SK-N-SH (cell line): ENCODE measurements around the gene CLRN3. TPM values are rescaled to one million over a fixed set of nuclear protein-coding genes. Genes with fewer than 3 reads are reported as not detected.

Source experiments
- CTCF ChIA-PET: fragments of 300-600, 350-600 bp; formaldehyde crosslinking; extraction: SDS; loops from one replicate; lab custom pipeline; 2021; lab: Yijun Ruan, JAX
- POLR2A ChIA-PET: fragments of 350-600 bp; sonication (Branson Sonifier 250); formaldehyde crosslinking; extraction: SDS; loops from one replicate; lab custom pipeline; 2020; ENCODE audit warnings: antibody characterized with exemption, inconsistent platforms; lab: Yijun Ruan, JAX
- DNase-seq: peaks from one replicate; pipeline ENCODE4 v3.0.0; 2012
- H2AFZ ChIP-seq: fragments of 200-600 bp; sonication (generic); 2 replicates; pipeline ENCODE4 v1.8.1; 2016; ENCODE audit warnings: antibody characterized with exemption, mild to moderate bottlenecking, low read depth
- H3F3A ChIP-seq: fragments of 200-600 bp; sonication (generic); replicated peaks from 2 replicates; pipeline ENCODE3; 2016; ENCODE audit warnings: antibody characterized with exemption, mild to moderate bottlenecking; ENCODE audit not compliant: insufficient read depth
- H3K27ac ChIP-seq, 2 experiments: fragments of 200-500 bp in 1 of 2; fragments of 200-600 bp in 1 of 2; sonication (Bioruptor generic) in 1 of 2; sonication (generic), shearing (Covaris generic) in 1 of 2; 2 replicates each; pipeline versions ENCODE4 v1.5.1 to v1.6.1; 2014 to 2016; ENCODE audit warnings: low read depth in 2 of 2, inconsistent platforms in 1 of 2, low read length in 1 of 2, mild to moderate bottlenecking in 1 of 2, mixed read lengths in 1 of 2
- H3K27me3 ChIP-seq: fragments of 200-600 bp; sonication (generic), shearing (Covaris generic); 2 replicates; pipeline ENCODE4 v1.6.1; 2016; ENCODE audit warnings: mixed run types; ENCODE audit not compliant: insufficient read depth
- H3K36me3 ChIP-seq, 2 experiments: fragments of 200-500 bp in 1 of 2; fragments of 200-600 bp in 1 of 2; sonication (Bioruptor generic) in 1 of 2; sonication (generic) in 1 of 2; replicated peaks in 1 of 2; 2 replicates each; pipeline versions ENCODE3 to v1.5.1; 2014 to 2016; ENCODE audit warnings: low read length in 1 of 2, mild to moderate bottlenecking in 1 of 2; ENCODE audit not compliant: insufficient read depth in 2 of 2, control insufficient read depth in 1 of 2
- H3K4me1 ChIP-seq, 2 experiments: fragments of 200-500 bp in 1 of 2; fragments of 200-600 bp in 1 of 2; sonication (Bioruptor generic) in 1 of 2; sonication (generic), shearing (Covaris generic) in 1 of 2; 2 replicates each; pipeline versions ENCODE4 v1.5.1 to v1.6.1; 2014 to 2016; ENCODE audit warnings: low read depth in 1 of 2, low read length in 1 of 2, mixed run types in 1 of 2; ENCODE audit not compliant: insufficient read depth in 2 of 2, control insufficient read depth in 1 of 2
- H3K4me2 ChIP-seq: fragments of 200-600 bp; sonication (generic), shearing (Covaris generic); 2 replicates; pipeline ENCODE4 v1.6.1; 2017; ENCODE audit warnings: mixed run types
- H3K4me3 ChIP-seq, 2 experiments: fragments of 200-500 bp in 1 of 2; fragments of 200-600 bp in 1 of 2; sonication (Bioruptor generic) in 1 of 2; sonication (generic), shearing (Covaris generic) in 1 of 2; 2 replicates each; pipeline versions ENCODE4 v1.5.1 to v1.8.1; 2014 to 2016; ENCODE audit warnings: low read depth in 2 of 2, inconsistent platforms in 1 of 2, low read length in 1 of 2, mild to moderate bottlenecking in 1 of 2, mixed read lengths in 1 of 2, moderate library complexity in 1 of 2
- H3K79me2 ChIP-seq: fragments of 200-600 bp; sonication (generic); 2 replicates; pipeline ENCODE4 v1.8.1; 2017; ENCODE audit warnings: mild to moderate bottlenecking; ENCODE audit not compliant: insufficient read depth
- H3K9ac ChIP-seq: fragments of 200-600 bp; sonication (generic); 2 replicates; pipeline ENCODE4 v1.6.1; 2017; ENCODE audit warnings: mixed run types
- H3K9me2 ChIP-seq: fragments of 200-600 bp; sonication (generic); 2 replicates; pipeline ENCODE4 v1.6.1; 2017; ENCODE audit warnings: mixed run types
- H3K9me3 ChIP-seq: fragments of 200-600 bp; sonication (generic); 2 replicates; pipeline ENCODE4 v1.6.1; 2017; ENCODE audit warnings: mixed run types, mild to moderate bottlenecking, moderate library complexity
- H4K20me1 ChIP-seq: fragments of 200-600 bp; sonication (generic); 2 replicates; pipeline ENCODE4 v1.6.1; 2017; ENCODE audit warnings: mild to moderate bottlenecking, mixed run types; ENCODE audit not compliant: insufficient read depth
- EP300 ChIP-seq, 2 experiments: IDR thresholded peaks; 2 replicates each; pipeline versions ENCODE4 v1.4.0 to v1.6.1; 2012; ENCODE audit warnings: borderline replicate concordance in 1 of 2, low read depth in 1 of 2, low read length in 1 of 2
- GABPA ChIP-seq: IDR thresholded peaks from 2 replicates; pipeline ENCODE4 v1.4.0; 2012; ENCODE audit warnings: low read depth, mild to moderate bottlenecking
- GATA2 ChIP-seq: sonication (generic); formaldehyde crosslinking; IDR thresholded peaks from 2 replicates; pipeline ENCODE4 v1.5.0; 2020; ENCODE audit warnings: mild to moderate bottlenecking, missing genetic modification reagents
- MAX ChIP-seq: IDR thresholded peaks from 2 replicates; pipeline ENCODE4 v1.4.0; 2012; ENCODE audit warnings: low read depth
- MEF2A ChIP-seq: IDR thresholded peaks from 2 replicates; pipeline ENCODE4 v1.4.0; 2012; ENCODE audit warnings: low read depth, borderline replicate concordance
- POLR2AphosphoS5 ChIP-seq: IDR thresholded peaks from 2 replicates; pipeline ENCODE4 v1.6.1; 2012; ENCODE audit warnings: low read depth, low read length
- RAD21 ChIP-seq: IDR thresholded peaks from 2 replicates; pipeline ENCODE4 v1.6.1; 2012; ENCODE audit warnings: mild to moderate bottlenecking, low read length
- REST ChIP-seq: IDR thresholded peaks from 2 replicates; pipeline ENCODE4 v1.6.1; 2012; ENCODE audit warnings: mild to moderate bottlenecking, low read depth, low read length, moderate library complexity
- RXRA ChIP-seq: IDR thresholded peaks from 2 replicates; pipeline ENCODE4 v1.4.0; 2012; ENCODE audit warnings: low read depth, mild to moderate bottlenecking, borderline replicate concordance
- SIN3A ChIP-seq: IDR thresholded peaks from 2 replicates; pipeline ENCODE4 v1.6.1; 2012; ENCODE audit warnings: low read depth, mild to moderate bottlenecking, low read length, moderate library complexity, borderline replicate concordance
- SMC3 ChIP-seq: IDR thresholded peaks from 2 replicates; pipeline ENCODE4 v1.6.1; 2012; ENCODE audit warnings: low read depth, low read length, improper control_type of control experiment
- TCF12 ChIP-seq: IDR thresholded peaks from 2 replicates; pipeline ENCODE4 v1.4.0; 2012
- TEAD4 ChIP-seq: IDR thresholded peaks from 2 replicates; pipeline ENCODE4 v1.4.0; 2012; ENCODE audit warnings: mild to moderate bottlenecking, borderline replicate concordance; ENCODE audit not compliant: insufficient read depth
- ZBTB33 ChIP-seq: IDR thresholded peaks from 2 replicates; pipeline ENCODE4 v1.4.0; 2012; ENCODE audit warnings: low read depth, borderline replicate concordance
- WGBS: methylation state at CpG from one replicate; pipeline ENCODE4 v1.1.6; 2017; ENCODE audit warnings: low lambda C conversion rate; 5-methylcytosine and 5-hydroxymethylcytosine counted together
- polyA plus RNA-seq, 3 experiments: library from polyadenylated mRNA; depleted of rRNA; stranded (reverse); fragments of >200 nt; gene quantifications; 2 replicates each; pipeline ENCODE4 v1.2.3, GENCODE V29; 2012

Gene CLRN3
- polyA plus RNA-seq, 1 of the 3 experiments (the other 2 are of a cell fraction), result 0.25 TPM

- 72% methylated on average over 4 of the region's 4 CpGs for WGBS
- CTCF ChIA-PET, result interaction anchor here (0.5 kb wide), 1 partner anchor 262 kb away, joined by 3 read pairs; no protein-coding TSS in a partner anchor
Observed at GRCh38 chr10:127877116-127877515, 15.6 kb downstream of the CLRN3 start.

DNA sequence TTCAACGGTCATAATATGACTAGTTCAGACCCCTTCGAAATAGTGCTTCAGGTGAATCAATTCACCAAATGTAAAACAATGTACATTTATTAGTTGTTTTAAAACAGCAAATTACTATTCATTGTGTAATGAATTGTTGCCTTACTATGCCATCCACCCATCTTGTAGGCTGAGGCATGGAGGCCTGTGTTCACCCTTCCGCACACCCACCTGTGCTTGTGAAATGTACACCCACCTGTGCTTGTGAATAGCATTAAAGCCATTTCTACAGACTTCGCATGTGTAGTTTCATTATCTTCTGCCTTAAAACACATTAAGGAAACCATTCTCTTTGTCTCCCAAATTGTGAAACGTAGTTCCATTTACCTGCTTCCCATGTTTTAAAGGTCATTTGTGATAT is 16.8 kb downstream of the CLRN3 start:
- no peaks in the 10 kb centered on the region; the same call in 1 of the 2 replicates for H3K27me3 ChIP-seq
- no peaks in the 10 kb centered on the region for H3F3A ChIP-seq
- no peak overlapping the region for H3K4me2 ChIP-seq
- no peak overlapping the region for H3K27ac ChIP-seq
- H3K79me2 ChIP-seq, result no peaks in the 10 kb centered on the region
- H3K4me1 ChIP-seq, result no peaks in the 10 kb centered on the region
- no peak overlapping the region for H2AFZ ChIP-seq
- no peaks in the 10 kb centered on the region for H3K36me3 ChIP-seq
- TF ChIP-seq MEF2A (no peak), ZBTB33 (no peak), RAD21 (no peak), SIN3A (no peak), REST (no peak), GABPA (no peak), SMC3 (no peak), EP300 (IDR thresholded peaks at IDR 0.05; ENCODE audit: borderline replicate concordance in 1 of 2, low read depth in 1 of 2, low read length in 1 of 2) (no peak), MAX (no peak), RXRA (no peak), POLR2AphosphoS5 (no peak), TCF12 (no peak), TEAD4 (no peak)
- H3K9ac ChIP-seq, result no peak overlapping the region
- H3K9me3 ChIP-seq, result no peaks in the 10 kb centered on the region
- ChIA-PET CTCF (interaction anchor here (0.9 to 1.0 kb wide), 2 partner anchors 13 kb away, joined by 3 to 4 read pairs; no protein-coding TSS in a partner anchor), POLR2A (no interaction called here)
- H4K20me1 ChIP-seq, result no peaks in the 10 kb centered on the region
- H3K9me2 ChIP-seq, result no peaks in the 10 kb centered on the region
- 61% methylated on average over 5 of the region's 5 CpGs for WGBS
- DNase-seq, result no peak
- no peak overlapping the region for H3K4me3 ChIP-seq

More at GRCh38 chr10:127877116-127877515, 15.6 kb downstream of the CLRN3 start:
- Histone ChIP-seq H3K36me3 (no peaks in the 10 kb centered on the region), H2AFZ (no peak overlapping the region), H3K27me3 (no peaks in the 10 kb centered on the region; the same call in 1 of the 2 replicates), H3K4me2 (no peak overlapping the region), H3K9me3 (no peaks in the 10 kb centered on the region), H3F3A (no peaks in the 10 kb centered on the region), H3K9ac (no peak overlapping the region), H3K4me3 (no peak overlapping the region), H3K4me1 (no peaks in the 10 kb centered on the region), H3K79me2 (no peaks in the 10 kb centered on the region), H3K27ac (no peak overlapping the region), H3K9me2 (no peaks in the 10 kb centered on the region), H4K20me1 (no peaks in the 10 kb centered on the region)
- DNase-seq, result no peak
- no peak for TF ChIP-seq GATA2
- POLR2A ChIA-PET, result no interaction called here
